ENCODE data around the gene ADAM10. TPM values are rescaled to one million over a fixed set of nuclear protein-coding genes. Genes with fewer than 3 reads are reported as not detected.

Gene ADAM10
- total RNA-seq, 3 donors from 2014 or later = 53.8 to 113 (median 78.3) TPM

- Histone ChIP-seq H3K9me3 (no peaks in the 10 kb centered on the region), H3K27ac (no peak overlapping the region), H3K36me3 (no peaks in the 10 kb centered on the region), H3K4me3 (no peak overlapping the region), H3K27me3 (no peaks in the 10 kb centered on the region), H3K4me1 (no peaks in the 10 kb centered on the region)
- no peak for TF ChIP-seq POLR2A (IDR thresholded peaks at IDR 0.05)
- TF ChIP-seq CTCF (IDR thresholded peaks at IDR 0.05) = no peak
- no peak for TF ChIP-seq POLR2AphosphoS5 (IDR thresholded peaks at IDR 0.05)
- DNase-seq (ENCODE audit: low spot score in 2 of 2) = no peak
- intact Hi-C loops (cut with DNase I; ENCODE audit: low total_unique reads) = no loop called here
Measured at GRCh38 chr15:58556541-58556940, 193.0 kb downstream of the ADAM10 start.

DNA sequence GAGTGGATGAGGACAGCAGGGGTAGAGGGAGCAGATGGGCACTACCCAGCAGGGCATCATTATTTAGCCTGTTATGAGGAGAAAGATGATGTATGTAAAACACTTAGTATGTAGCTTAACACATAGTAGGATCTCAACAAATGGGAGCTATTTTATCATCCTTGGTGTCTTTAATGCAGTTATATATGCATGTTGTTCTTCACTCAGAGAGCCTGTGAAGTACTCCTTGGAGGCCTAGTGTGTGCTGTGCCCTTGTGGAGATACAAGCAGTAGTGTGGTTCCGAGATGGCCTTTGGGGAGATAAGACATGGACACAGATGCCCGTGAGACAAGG, 193.5 kb downstream of the ADAM10 start:
- Histone ChIP-seq H3K36me3 (no peaks in the 10 kb centered on the region), H3K27me3 (no peaks in the 10 kb centered on the region), H3K4me1 (no peaks in the 10 kb centered on the region), H3K27ac (no peak overlapping the region), H3K9me3 (no peaks in the 10 kb centered on the region), H3K4me3 (no peak overlapping the region)
- intact Hi-C loops (cut with DNase I; ENCODE audit: low total_unique reads) = no loop called here
- no peak for DNase-seq (ENCODE audit: low spot score in 2 of 2)
- TF ChIP-seq CTCF (IDR thresholded peaks at IDR 0.05) (no peak), POLR2A (IDR thresholded peaks at IDR 0.05) (no peak), POLR2AphosphoS5 (IDR thresholded peaks at IDR 0.05) (no peak)

- Histone ChIP-seq H3K27ac (no peak overlapping the region), H3K27me3 (no peaks in the 10 kb centered on the region), H3K36me3 (no peaks in the 10 kb centered on the region), H3K9me3 (no peaks in the 10 kb centered on the region), H3K4me3 (no peak overlapping the region), H3K4me1 (no peaks in the 10 kb centered on the region)
- no peak for DNase-seq (ENCODE audit: low spot score in 2 of 2)
- intact Hi-C loops (cut with DNase I; ENCODE audit: low total_unique reads) = no loop called here
- TF ChIP-seq POLR2AphosphoS5 (IDR thresholded peaks at IDR 0.05) = no peak
- TF ChIP-seq POLR2A (IDR thresholded peaks at IDR 0.05) = no peak
- TF ChIP-seq CTCF (IDR thresholded peaks at IDR 0.05) = no peak
Measured at GRCh38 chr15:58555162-58556027, 194.1 kb downstream of the ADAM10 start.

DNA sequence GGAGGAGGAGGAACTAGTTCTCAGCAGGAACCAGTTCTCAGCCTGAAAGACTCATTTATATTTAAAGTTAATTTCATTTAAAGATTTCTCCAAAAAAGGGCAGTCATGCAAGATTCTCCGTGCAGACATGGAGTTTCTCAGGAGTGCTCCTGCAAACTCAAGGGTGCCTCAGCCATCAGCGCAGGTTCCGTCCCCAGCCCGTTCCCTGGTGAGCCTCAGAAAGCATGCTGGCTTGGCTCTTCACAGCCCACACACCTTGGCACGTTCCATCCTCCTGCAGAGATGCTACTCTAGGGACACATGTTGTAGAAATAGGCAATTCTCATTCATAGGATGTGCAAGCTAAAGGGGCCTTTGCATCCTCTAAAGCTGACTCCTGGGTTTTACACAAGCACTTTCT, 194.7 kb downstream of the ADAM10 start:
- Histone ChIP-seq H3K4me3 (no peak overlapping the region), H3K36me3 (no peaks in the 10 kb centered on the region), H3K27ac (no peak overlapping the region), H3K9me3 (no peaks in the 10 kb centered on the region), H3K27me3 (no peaks in the 10 kb centered on the region), H3K4me1 (no peaks in the 10 kb centered on the region)
- intact Hi-C loops (cut with DNase I; ENCODE audit: low total_unique reads) = no loop called here
- no peak for DNase-seq (ENCODE audit: low spot score in 2 of 2)
- no peak for TF ChIP-seq POLR2AphosphoS5 (IDR thresholded peaks at IDR 0.05)

GRCh38 chr15:58553365-58553918, 196.1 kb downstream of the ADAM10 start:
- no peaks in the 10 kb centered on the region for H3K4me1 ChIP-seq
- no peak overlapping the region for H3K4me3 ChIP-seq
- H3K36me3 ChIP-seq = no peaks in the 10 kb centered on the region
- intact Hi-C loops (cut with DNase I; ENCODE audit: low total_unique reads) = no loop called here
- no peak overlapping the region for H3K27ac ChIP-seq
- TF ChIP-seq POLR2AphosphoS5 (IDR thresholded peaks at IDR 0.05) (no peak), CTCF (IDR thresholded peaks at IDR 0.05) (no peak), POLR2A (IDR thresholded peaks at IDR 0.05) (no peak)
- DNase-seq (ENCODE audit: low spot score in 2 of 2) = no peak
- no peaks in the 10 kb centered on the region for H3K9me3 ChIP-seq
- H3K27me3 ChIP-seq = no peaks in the 10 kb centered on the region

Measured in breast epithelium (tissue), 4 donors.